Muscle layer of colon (tissue), 2 donors: ENCODE data around the gene TMTC1.

Experiments
- H3K27ac ChIP-seq: one replicate; pipeline ENCODE4 v1.7.0; 2013; ENCODE audit warnings: low read depth, mild to moderate bottlenecking, low read length, moderate library complexity
- H3K27me3 ChIP-seq, 2 donors: one replicate each; pipeline ENCODE4 v1.7.0; 2013; ENCODE audit warnings: low read length in 2 of 2, mild to moderate bottlenecking in 2 of 2; ENCODE audit not compliant: insufficient read depth in 2 of 2, control insufficient read depth in 1 of 2
- H3K36me3 ChIP-seq: one replicate; pipeline ENCODE4 v1.7.0; 2013; ENCODE audit warnings: mild to moderate bottlenecking, low read length; ENCODE audit not compliant: insufficient read depth
- H3K4me1 ChIP-seq: one replicate; pipeline ENCODE4 v1.7.0; 2013; ENCODE audit warnings: mild to moderate bottlenecking, low read length; ENCODE audit not compliant: insufficient read depth
- H3K4me3 ChIP-seq, 2 donors: one replicate each; pipeline ENCODE4 v1.7.0; 2013; ENCODE audit warnings: low read length in 2 of 2, low read depth in 1 of 2, mild to moderate bottlenecking in 1 of 2, moderate library complexity in 1 of 2
- H3K9ac ChIP-seq: one replicate; pipeline ENCODE4 v1.7.0; 2013; ENCODE audit warnings: low read length
- H3K9me3 ChIP-seq: one replicate; pipeline ENCODE4 v1.7.0; 2013; ENCODE audit warnings: mild to moderate bottlenecking, low read length
- donor health status: abdominal sarcoma.
- donor health status: Adenocarcinoma of cecum.

Gene TMTC1

DNA sequence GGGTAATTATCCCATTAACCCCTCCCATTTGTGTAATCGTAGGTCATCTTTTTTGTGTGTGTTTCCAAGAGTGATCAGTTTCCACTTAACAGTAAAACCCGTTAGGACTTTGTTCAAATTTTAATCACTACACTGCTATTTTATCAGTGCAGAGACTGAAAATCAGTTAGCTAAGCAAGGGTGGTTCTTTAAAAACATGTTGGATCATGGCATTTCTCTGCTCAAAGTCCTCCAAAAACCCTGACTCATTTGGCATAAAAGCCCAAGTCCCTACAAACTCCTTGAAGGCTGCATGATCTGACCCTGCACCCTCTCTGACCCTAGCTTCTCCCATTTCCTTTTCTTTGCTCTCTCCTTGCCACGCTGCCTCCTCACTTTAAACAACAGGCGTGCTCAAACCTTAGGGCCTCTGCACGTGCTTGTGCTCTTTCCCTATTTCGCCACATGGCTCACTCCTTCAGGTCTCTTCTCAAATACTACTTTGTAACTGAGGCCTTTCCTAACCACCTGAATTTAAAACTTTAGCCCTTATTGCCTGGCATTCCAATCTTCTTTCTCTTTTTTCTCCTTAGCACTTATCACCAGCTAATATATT, 273.1 kb downstream of the TMTC1 start:
- no peak overlapping the region for H3K4me3 ChIP-seq
- no peaks in the 10 kb centered on the region for H3K27me3 ChIP-seq
- no peaks in the 10 kb centered on the region for H3K4me1 ChIP-seq
- peaks cover 17% of the 10 kb centered on the region for H3K36me3 ChIP-seq
- no peaks in the 10 kb centered on the region for H3K9me3 ChIP-seq
- no peak overlapping the region for H3K9ac ChIP-seq
- H3K27ac ChIP-seq: no peak overlapping the region

DNA sequence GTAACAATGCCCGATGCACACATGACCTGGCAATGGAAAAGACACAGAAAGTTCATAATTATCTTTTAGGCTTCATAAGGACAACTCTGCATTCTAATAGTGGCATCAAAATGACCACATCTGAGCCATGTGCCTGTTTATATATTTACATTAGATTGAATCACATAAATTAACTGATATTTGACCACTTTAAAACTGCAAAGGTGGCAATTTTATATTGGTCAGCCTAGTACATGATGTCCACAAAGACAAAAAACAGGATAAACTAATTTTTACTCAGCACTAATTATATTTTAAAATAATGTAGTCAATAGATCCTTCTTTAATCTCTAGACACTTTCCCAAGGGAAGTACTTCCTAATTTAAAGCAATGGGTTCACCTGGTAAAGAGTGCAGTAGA, 274.2 kb downstream of the TMTC1 start:
- no peaks in the 10 kb centered on the region for H3K27me3 ChIP-seq
- no peak overlapping the region for H3K27ac ChIP-seq
- no peak overlapping the region for H3K4me3 ChIP-seq
- no peak overlapping the region for H3K9ac ChIP-seq
- H3K36me3 ChIP-seq: peaks cover 17% of the 10 kb centered on the region
- no peaks in the 10 kb centered on the region for H3K9me3 ChIP-seq
- no peaks in the 10 kb centered on the region for H3K4me1 ChIP-seq

DNA sequence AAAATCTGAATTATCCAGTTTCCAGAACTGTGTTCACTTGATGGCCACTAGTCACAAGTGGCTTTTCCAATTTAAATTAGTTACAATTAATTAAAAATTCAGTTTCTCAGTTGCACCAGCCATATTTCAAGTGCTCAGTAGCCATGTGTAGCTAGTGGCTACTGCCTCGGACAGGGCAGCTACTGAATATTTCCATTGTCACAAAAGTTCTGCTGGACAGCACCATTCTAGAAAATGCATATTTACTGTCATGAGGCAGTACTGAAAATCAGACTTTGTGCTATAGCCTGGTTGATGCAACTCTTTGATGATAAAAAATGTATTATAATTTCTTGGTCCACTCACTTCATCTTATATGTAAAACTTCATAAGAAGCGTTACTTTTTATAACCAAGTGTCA, 274.8 kb downstream of the TMTC1 start:
- no peak overlapping the region for H3K4me3 ChIP-seq
- no peaks in the 10 kb centered on the region for H3K9me3 ChIP-seq
- H3K27ac ChIP-seq: no peak overlapping the region
- no peaks in the 10 kb centered on the region for H3K27me3 ChIP-seq
- H3K36me3 ChIP-seq: peaks cover 12% of the 10 kb centered on the region
- H3K4me1 ChIP-seq: no peaks in the 10 kb centered on the region
- H3K9ac ChIP-seq: no peak overlapping the region

DNA sequence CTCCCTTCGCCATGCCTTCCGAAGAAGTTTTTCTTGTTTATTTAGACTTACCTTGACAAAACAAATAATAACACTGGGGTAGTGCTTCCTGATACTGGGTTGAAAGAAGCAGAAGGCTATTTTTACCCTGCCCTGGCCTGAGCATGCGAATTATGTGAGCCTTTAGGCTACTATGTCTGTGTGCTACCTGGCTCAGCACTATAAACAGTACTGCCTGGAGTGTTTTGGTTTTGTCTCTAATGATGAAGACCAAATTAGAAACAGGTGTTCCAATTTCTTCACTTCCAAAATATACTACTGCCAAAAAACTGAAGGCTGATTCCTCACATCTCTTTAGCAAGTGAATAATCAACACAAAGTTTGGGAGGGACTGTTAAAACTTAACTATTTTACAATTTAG, 278.6 kb downstream of the TMTC1 start:
- Histone ChIP-seq H3K9me3 (no peaks in the 10 kb centered on the region), H3K36me3 (peaks cover 8% of the 10 kb centered on the region), H3K4me1 (no peaks in the 10 kb centered on the region), H3K27me3 (no peaks in the 10 kb centered on the region), H3K4me3 (no peak overlapping the region), H3K9ac (no peak overlapping the region), H3K27ac (no peak overlapping the region)

DNA sequence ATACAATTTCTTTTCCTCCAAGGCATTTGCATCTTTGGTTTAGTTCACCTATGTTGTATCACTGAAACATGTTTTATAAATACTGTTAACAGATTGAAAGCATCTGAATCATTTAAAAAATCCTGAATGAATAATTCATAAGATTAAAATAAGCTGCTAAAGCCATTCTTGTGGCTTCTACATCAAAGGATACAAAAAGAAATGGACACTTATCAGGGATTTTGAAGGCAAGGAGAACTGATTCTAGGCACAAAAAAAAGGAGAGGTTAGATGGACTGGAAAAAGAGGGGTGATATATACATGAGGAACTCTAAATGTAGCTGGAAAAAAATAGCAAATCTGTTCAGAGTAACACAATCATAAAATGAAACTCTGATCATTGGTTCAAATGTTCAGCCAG, 280.5 kb downstream of the TMTC1 start:
- no peaks in the 10 kb centered on the region for H3K9me3 ChIP-seq
- H3K9ac ChIP-seq: no peak overlapping the region
- H3K27ac ChIP-seq: no peak overlapping the region
- no peak overlapping the region for H3K4me3 ChIP-seq
- no peaks in the 10 kb centered on the region for H3K27me3 ChIP-seq
- H3K36me3 ChIP-seq: peaks cover 8% of the 10 kb centered on the region
- no peaks in the 10 kb centered on the region for H3K4me1 ChIP-seq

DNA sequence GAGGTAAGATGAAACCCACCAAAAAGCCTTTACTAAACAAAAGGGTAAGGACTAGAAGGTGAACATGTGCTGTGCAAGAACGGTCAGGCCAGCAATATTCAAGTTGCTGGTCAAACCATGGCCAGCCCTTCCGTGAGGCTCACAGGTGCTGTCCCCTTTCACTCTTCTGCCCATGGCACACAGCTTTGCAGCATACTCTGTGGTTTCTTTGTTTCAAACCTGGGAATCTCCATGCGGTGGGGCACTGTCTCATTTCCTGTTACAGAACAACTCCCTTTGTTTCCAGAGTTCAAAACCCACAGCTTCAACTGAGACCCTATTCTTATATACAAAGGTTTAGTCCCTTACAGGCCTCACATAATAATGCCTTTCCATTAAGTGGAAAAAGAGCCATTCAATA, 284.5 kb downstream of the TMTC1 start:
- Histone ChIP-seq H3K4me3 (no peak overlapping the region), H3K27me3 (no peaks in the 10 kb centered on the region), H3K27ac (no peak overlapping the region), H3K9ac (no peak overlapping the region), H3K4me1 (no peaks in the 10 kb centered on the region), H3K36me3 (peaks cover 8% of the 10 kb centered on the region), H3K9me3 (no peaks in the 10 kb centered on the region)

DNA sequence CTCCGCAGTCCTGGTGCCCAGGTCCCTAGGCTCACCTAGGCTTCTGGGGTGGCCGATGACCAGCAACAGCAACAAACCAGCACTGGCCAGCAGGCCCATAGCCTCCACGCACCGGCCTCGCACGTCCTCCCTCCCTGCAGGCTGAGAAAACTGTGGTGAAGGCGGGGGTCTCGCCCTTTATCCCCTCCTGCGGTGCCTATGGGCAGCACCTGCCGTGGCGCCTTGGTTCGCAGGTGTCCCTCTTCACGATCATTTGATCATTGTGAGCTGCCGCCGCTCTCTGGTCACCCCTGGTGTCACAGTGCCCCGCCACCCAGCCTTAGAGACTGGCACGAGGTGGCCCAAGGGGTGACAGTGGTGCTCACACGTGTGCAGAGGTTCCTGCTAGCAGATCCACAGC, 286.2 kb downstream of the TMTC1 start, which contains the start of gene OVCH1:
Gene OVCH1 (minus strand): TSS at position 99 of the 400 bp plus-strand sequence. CDS start 0 bp downstream, at position 99.
- H3K27ac ChIP-seq: no peak within 1 kb of the TSS
- no peaks in the 10 kb centered on the region for H3K4me1 ChIP-seq
- peaks cover 3% of the 10 kb centered on the region for H3K36me3 ChIP-seq
- no peaks in the 10 kb centered on the region for H3K27me3 ChIP-seq
- no peak within 1 kb of the TSS for H3K4me3 ChIP-seq
- H3K9ac ChIP-seq: no peak within 1 kb of the TSS
- no peaks in the 10 kb centered on the region for H3K9me3 ChIP-seq

DNA sequence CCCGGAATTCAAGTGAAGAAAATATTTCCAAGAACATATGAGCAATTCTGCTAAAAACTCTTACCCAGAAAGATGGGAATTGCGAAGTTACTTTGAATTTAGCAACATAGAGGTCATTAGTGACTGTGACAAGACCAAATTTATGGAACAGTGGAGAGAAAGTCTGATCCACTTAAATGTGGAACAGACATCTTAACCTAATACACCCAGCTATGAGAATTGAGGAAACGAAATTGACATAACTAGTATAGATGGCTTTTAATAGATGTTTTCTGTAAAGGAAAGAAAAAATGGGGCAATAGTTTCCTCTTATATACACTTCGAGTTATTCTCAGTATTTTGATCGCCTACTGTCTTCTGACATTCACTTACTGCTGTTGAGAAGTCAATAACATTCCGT, 290.9 kb downstream of the TMTC1 start:
- no peaks in the 10 kb centered on the region for H3K27me3 ChIP-seq
- no peaks in the 10 kb centered on the region for H3K36me3 ChIP-seq
- H3K9me3 ChIP-seq: no peaks in the 10 kb centered on the region
- H3K4me1 ChIP-seq: no peaks in the 10 kb centered on the region
- no peak overlapping the region for H3K4me3 ChIP-seq
- H3K9ac ChIP-seq: no peak overlapping the region
- H3K27ac ChIP-seq: no peak overlapping the region

DNA sequence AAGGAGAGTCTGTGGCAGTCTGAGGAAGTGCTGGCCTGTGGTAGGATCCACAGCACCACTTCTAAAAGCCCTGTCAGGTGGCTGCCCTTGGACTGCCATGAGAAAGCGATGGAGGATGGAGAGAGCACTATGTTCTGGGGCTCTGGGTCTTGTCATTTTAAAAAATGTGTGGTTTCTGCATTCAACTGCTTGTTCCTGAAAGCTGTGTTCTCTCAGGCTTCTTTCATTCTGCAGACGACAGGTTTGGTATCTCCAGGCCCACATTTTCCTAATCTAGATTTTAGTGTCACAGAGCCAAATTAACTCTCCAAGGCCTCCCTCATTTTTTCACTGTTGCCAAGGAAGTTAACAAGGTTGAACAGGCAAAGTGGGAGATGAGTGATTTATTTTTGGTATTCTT, 296.8 kb downstream of the TMTC1 start:
- Histone ChIP-seq H3K27ac (no peak overlapping the region), H3K36me3 (no peaks in the 10 kb centered on the region), H3K4me3 (no peak overlapping the region), H3K9ac (no peak overlapping the region), H3K4me1 (no peaks in the 10 kb centered on the region), H3K27me3 (no peaks in the 10 kb centered on the region), H3K9me3 (no peaks in the 10 kb centered on the region)

DNA sequence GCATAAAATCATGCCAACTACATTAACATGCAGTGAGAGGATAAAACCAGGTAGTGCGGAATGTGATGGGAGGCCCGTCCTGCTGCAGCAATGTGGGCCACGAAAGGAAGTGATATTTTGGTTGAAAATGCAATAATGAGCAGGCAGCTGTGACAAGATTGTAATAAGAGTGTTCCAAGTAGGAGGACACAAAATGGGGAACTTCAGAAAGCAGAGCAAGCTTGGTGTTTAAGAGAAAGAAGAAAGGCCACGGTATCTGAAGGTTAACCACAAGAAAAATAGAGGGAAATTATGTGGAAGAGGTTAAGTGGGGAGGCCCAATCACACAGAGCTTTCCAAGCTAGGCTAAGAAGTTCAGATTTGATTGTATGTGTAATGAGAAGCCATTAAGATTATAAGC, 320.5 kb downstream of the TMTC1 start:
- no peaks in the 10 kb centered on the region for H3K27me3 ChIP-seq
- no peak overlapping the region for H3K27ac ChIP-seq
- no peak overlapping the region for H3K4me3 ChIP-seq
- no peaks in the 10 kb centered on the region for H3K4me1 ChIP-seq
- H3K36me3 ChIP-seq: no peaks in the 10 kb centered on the region
- H3K9ac ChIP-seq: no peak overlapping the region
- no peaks in the 10 kb centered on the region for H3K9me3 ChIP-seq

DNA sequence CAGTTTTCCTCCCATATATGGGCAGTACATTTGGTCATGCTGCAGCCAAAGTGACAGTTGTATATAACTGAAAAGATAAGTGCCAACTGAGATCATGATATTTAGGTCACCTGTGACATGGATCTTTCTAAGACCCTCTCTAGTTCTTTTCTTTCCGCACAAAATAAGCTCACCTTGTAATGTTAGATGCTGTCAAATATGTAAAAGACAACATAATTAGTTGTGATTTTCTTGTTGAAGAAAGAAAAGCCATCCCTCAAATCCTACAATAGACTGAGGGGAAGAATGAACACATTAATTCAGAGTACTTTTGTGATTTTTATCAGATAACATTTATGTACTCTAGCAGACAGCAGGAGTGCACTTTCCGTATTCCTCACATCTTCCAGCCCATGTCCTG, 323.7 kb downstream of the TMTC1 start:
- H3K4me1 ChIP-seq: no peaks in the 10 kb centered on the region
- H3K9ac ChIP-seq: no peak overlapping the region
- no peak overlapping the region for H3K4me3 ChIP-seq
- no peak overlapping the region for H3K27ac ChIP-seq
- H3K27me3 ChIP-seq: no peaks in the 10 kb centered on the region
- H3K9me3 ChIP-seq: no peaks in the 10 kb centered on the region
- no peaks in the 10 kb centered on the region for H3K36me3 ChIP-seq

DNA sequence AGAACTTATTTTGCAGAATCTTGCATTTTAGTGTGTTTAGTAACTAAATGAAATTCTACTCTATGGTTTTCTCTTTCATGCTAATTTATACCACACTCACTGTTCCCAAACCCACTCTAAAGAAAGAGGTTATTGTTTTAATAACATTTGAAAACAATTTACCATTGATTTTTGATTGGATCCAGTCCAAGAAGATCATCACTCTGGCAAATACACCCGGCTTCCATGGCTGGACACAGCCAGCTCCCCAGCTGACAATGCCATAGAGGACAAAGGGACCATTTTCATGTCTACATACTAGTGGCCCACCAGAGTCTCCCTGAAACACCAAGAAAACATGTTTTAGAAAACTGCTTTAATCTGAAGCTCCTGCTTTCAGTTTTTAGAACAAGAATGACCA, 328.7 kb downstream of the TMTC1 start:
- Histone ChIP-seq H3K27ac (no peak overlapping the region), H3K4me1 (no peaks in the 10 kb centered on the region), H3K36me3 (no peaks in the 10 kb centered on the region), H3K27me3 (no peaks in the 10 kb centered on the region), H3K9ac (no peak overlapping the region), H3K4me3 (no peak overlapping the region), H3K9me3 (no peaks in the 10 kb centered on the region)
